OCI-LY1 (cell line): Measurements from ENCODE around the gene PRXL2B.

Source experiments
- CTCF ChIP-seq: fragments of 200-600 bp; sonication (generic), shearing (Covaris generic); IDR thresholded peaks from 2 replicates; pipeline ENCODE4 v1.5.1; 2017; ENCODE audit warnings: mild to moderate bottlenecking, antibody characterized with exemption, low read length, moderate library complexity, mixed read lengths
- EZH2 ChIP-seq: fragments of 200-600 bp; sonication (generic), shearing (Covaris generic); IDR thresholded peaks from 2 replicates; pipeline ENCODE4 v1.8.0; 2017; ENCODE audit warnings: borderline replicate concordance, mixed run types, mild to moderate bottlenecking, antibody characterized with exemption, low read length, moderate library complexity, mixed read lengths

- TF ChIP-seq CTCF, result no peak
- no peak for TF ChIP-seq EZH2
Observed at GRCh38 chr1:2561446-2561845, 25.1 kb upstream of the PRXL2B start.
